ENCODE measurements around the gene CYP3A5.

DNA sequence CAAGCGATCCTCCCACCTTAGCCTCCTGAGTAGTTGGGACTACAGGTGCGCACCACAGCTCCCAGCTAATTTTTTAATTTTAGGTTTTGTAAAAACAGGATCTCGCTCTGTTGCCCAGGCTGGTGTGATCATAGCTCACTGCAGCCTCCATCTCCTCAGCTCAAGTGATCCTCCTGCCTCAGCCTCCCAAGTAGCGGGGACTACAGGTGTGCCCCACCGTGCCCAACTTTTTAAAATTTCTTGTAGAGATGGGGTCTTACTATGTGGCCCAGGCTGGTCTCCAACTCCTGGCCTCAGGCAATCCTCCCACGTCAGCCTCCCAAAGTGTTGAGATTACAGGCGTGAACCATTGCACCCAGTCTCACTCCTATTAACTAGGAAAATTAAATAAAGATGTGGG, 74.3 kb downstream of the CYP3A5 start:
- TF ChIP-seq, protein P1, sequence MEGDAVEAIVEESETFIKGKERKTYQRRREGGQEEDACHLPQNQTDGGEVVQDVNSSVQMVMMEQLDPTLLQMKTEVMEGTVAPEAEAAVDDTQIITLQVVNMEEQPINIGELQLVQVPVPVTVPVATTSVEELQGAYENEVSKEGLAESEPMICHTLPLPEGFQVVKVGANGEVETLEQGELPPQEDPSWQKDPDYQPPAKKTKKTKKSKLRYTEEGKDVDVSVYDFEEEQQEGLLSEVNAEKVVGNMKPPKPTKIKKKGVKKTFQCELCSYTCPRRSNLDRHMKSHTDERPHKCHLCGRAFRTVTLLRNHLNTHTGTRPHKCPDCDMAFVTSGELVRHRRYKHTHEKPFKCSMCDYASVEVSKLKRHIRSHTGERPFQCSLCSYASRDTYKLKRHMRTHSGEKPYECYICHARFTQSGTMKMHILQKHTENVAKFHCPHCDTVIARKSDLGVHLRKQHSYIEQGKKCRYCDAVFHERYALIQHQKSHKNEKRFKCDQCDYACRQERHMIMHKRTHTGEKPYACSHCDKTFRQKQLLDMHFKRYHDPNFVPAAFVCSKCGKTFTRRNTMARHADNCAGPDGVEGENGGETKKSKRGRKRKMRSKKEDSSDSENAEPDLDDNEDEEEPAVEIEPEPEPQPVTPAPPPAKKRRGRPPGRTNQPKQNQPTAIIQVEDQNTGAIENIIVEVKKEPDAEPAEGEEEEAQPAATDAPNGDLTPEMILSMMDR (IDR thresholded peaks at IDR 0.05) = no peak
- no peak for TF ChIP-seq POLR2A (IDR thresholded peaks at IDR 0.05)
